ENCODE results near the gene FBXL7. TPM values are rescaled to one million over a fixed set of nuclear protein-coding genes. Genes with fewer than 3 reads are reported as not detected.
A peak's percentile ranks its signal among the peaks of the same experiment; 100 is the strongest.

Gene FBXL7
- total and polyA plus RNA-seq, 2 donors (not counting 1 experiment from before 2014, with no cell fraction given): 6.4 to 12.9 TPM

DNA sequence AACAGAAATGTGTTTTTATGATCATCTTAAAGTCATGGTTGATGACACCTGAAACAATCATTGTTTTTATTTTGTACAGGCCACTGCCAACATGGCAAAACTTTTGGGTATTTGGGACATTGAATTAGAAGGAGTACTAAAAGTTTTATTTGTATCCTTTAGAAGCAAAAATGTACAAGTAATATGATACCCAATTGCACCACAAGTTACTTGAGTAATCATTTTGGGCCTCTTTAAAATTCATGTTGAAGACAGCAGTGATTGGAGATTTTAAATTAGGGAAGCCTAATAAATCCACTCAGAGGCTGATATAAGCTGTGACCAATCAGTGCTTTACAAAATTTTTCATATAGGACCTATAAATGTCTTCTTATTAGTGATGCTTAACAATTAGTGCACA is 466.7 kb downstream of the FBXL7 start:
- no peaks in the 10 kb centered on the region for H4K20me1 ChIP-seq (ENCODE audit: control insufficient read depth, extremely low read depth, insufficient read depth, low read length)
- peak in 1 of 2 donors; percentile 63 for DNase-seq (ENCODE audit: low read depth in 2 of 2)
- no peak overlapping the region for H3K9ac ChIP-seq (ENCODE audit: insufficient read depth, low read length)
- no peak overlapping the region for H2AFZ ChIP-seq (ENCODE audit: low read length)
- no peaks in the 10 kb centered on the region for H3K27me3 ChIP-seq (ENCODE audit: control insufficient read depth, insufficient read depth, low read length)
- no peak overlapping the region for H3K27ac ChIP-seq (ENCODE audit: insufficient read depth, low read length)
- no peak overlapping the region for H3K4me3 ChIP-seq (replicated peaks in 1 of 4; ENCODE audit: control extremely low read depth in 1 of 4, insufficient read depth in 1 of 4, low read depth in 3 of 4, low read length in 4 of 4)
- H3K9me3 ChIP-seq (ENCODE audit: control insufficient read depth, insufficient read depth, low read depth, low read length): no peaks in the 10 kb centered on the region
- no peaks in the 10 kb centered on the region for H3K36me3 ChIP-seq (ENCODE audit: control insufficient read depth, insufficient read depth, low read length)
- no peak for TF ChIP-seq EZH2 (IDR thresholded peaks at IDR 0.05; ENCODE audit: low read length, missing control alignments)
- no peak for TF ChIP-seq CTCF (conservative IDR thresholded peaks at IDR 0.05 in 1 of 2, IDR thresholded peaks at IDR 0.05 in 1 of 2; ENCODE audit: low read depth in 1 of 2, low read length in 2 of 2)
- no peaks in the 10 kb centered on the region for H3K79me2 ChIP-seq (ENCODE audit: control insufficient read depth, insufficient read depth, low read length)
- no peaks in the 10 kb centered on the region for H3K4me1 ChIP-seq (ENCODE audit: control insufficient read depth, extremely low read depth, insufficient read depth, low read length)
- no peak overlapping the region for H3K4me2 ChIP-seq (ENCODE audit: extremely low read depth, insufficient read depth, low read length)

GRCh38 chr5:15968993-15969392 is 469.0 kb downstream of the FBXL7 start:
- DNase-seq (ENCODE audit: low read depth in 2 of 2): no peak
- Histone ChIP-seq H3K27me3 (ENCODE audit: control insufficient read depth, insufficient read depth, low read length) (no peaks in the 10 kb centered on the region), H3K9me3 (ENCODE audit: control insufficient read depth, insufficient read depth, low read depth, low read length) (no peaks in the 10 kb centered on the region), H3K9ac (ENCODE audit: insufficient read depth, low read length) (no peak overlapping the region), H3K36me3 (ENCODE audit: control insufficient read depth, insufficient read depth, low read length) (no peaks in the 10 kb centered on the region), H3K4me3 (replicated peaks in 1 of 4; ENCODE audit: control extremely low read depth in 1 of 4, insufficient read depth in 1 of 4, low read depth in 3 of 4, low read length in 4 of 4) (no peak overlapping the region), H3K4me2 (ENCODE audit: extremely low read depth, insufficient read depth, low read length) (no peak overlapping the region), H2AFZ (ENCODE audit: low read length) (no peak overlapping the region), H3K27ac (ENCODE audit: insufficient read depth, low read length) (no peak overlapping the region), H3K4me1 (ENCODE audit: control insufficient read depth, extremely low read depth, insufficient read depth, low read length) (no peaks in the 10 kb centered on the region), H3K79me2 (ENCODE audit: control insufficient read depth, insufficient read depth, low read length) (no peaks in the 10 kb centered on the region), H4K20me1 (ENCODE audit: control insufficient read depth, extremely low read depth, insufficient read depth, low read length) (no peaks in the 10 kb centered on the region)
- TF ChIP-seq CTCF (conservative IDR thresholded peaks at IDR 0.05 in 1 of 2, IDR thresholded peaks at IDR 0.05 in 1 of 2; ENCODE audit: low read depth in 1 of 2, low read length in 2 of 2): no peak
- no peak for TF ChIP-seq EZH2 (IDR thresholded peaks at IDR 0.05; ENCODE audit: low read length, missing control alignments)

DNA sequence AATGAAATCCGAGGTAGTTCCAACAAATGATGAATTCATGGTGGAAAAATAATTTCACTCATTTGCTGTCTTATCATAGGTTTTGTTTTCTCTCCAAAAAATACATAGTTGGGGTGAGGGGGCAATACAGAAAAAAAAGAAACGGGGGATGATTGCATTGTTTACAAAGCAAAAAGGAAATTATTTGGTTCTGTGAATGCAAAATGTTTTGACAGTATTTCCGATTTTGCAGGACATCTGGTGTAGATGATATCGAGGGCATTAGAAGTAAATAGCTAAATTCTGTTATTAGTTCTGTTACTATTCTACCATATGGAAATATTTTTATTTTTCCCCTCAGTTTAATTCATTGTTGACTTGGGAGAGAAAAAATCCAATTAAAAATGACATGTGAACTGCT is 477.9 kb downstream of the FBXL7 start:
- Histone ChIP-seq H2AFZ (ENCODE audit: low read length) (no peak overlapping the region), H3K4me2 (ENCODE audit: extremely low read depth, insufficient read depth, low read length) (no peak overlapping the region), H3K4me3 (replicated peaks in 1 of 4; ENCODE audit: control extremely low read depth in 1 of 4, insufficient read depth in 1 of 4, low read depth in 3 of 4, low read length in 4 of 4) (no peak overlapping the region), H3K27ac (ENCODE audit: insufficient read depth, low read length) (no peak overlapping the region), H4K20me1 (ENCODE audit: control insufficient read depth, extremely low read depth, insufficient read depth, low read length) (no peaks in the 10 kb centered on the region), H3K9ac (ENCODE audit: insufficient read depth, low read length) (no peak overlapping the region), H3K27me3 (ENCODE audit: control insufficient read depth, insufficient read depth, low read length) (no peaks in the 10 kb centered on the region), H3K4me1 (ENCODE audit: control insufficient read depth, extremely low read depth, insufficient read depth, low read length) (no peaks in the 10 kb centered on the region), H3K79me2 (ENCODE audit: control insufficient read depth, insufficient read depth, low read length) (no peaks in the 10 kb centered on the region), H3K36me3 (ENCODE audit: control insufficient read depth, insufficient read depth, low read length) (no peaks in the 10 kb centered on the region), H3K9me3 (ENCODE audit: control insufficient read depth, insufficient read depth, low read depth, low read length) (no peaks in the 10 kb centered on the region)
- DNase-seq (ENCODE audit: low read depth in 2 of 2): no peak
- TF ChIP-seq CTCF (conservative IDR thresholded peaks at IDR 0.05 in 1 of 2, IDR thresholded peaks at IDR 0.05 in 1 of 2; ENCODE audit: low read depth in 1 of 2, low read length in 2 of 2): no peak
- no peak for TF ChIP-seq EZH2 (IDR thresholded peaks at IDR 0.05; ENCODE audit: low read length, missing control alignments)

All from fibroblast of lung (primary cell).